Kidney (tissue), 14 donors: ENCODE data around the gene DLGAP1. TPM values are rescaled to one million over a fixed set of nuclear protein-coding genes. Genes with fewer than 3 reads are reported as not detected.

Experiments used
- DNase-seq, 5 donors: peaks; one replicate each; pipeline ENCODE4 v3.0.0-alpha.2; 2013 to 2020
- FAIRE-seq: peaks from 2 replicates; lab custom pipeline; 2012; peaks lifted over from hg19 to GRCh38; lab: Jason Lieb, UNC
- H3K27ac ChIP-seq, 2 donors: one replicate each; pipeline ENCODE4 v1.7.0; 2013; ENCODE audit warnings: low read depth in 2 of 2, low read length in 2 of 2, inconsistent platforms in 1 of 2
- H3K27me3 ChIP-seq: one replicate; pipeline ENCODE4 v1.7.1; 2013; ENCODE audit warnings: low read length, inconsistent platforms; ENCODE audit not compliant: control insufficient read depth, insufficient read depth
- H3K36me3 ChIP-seq, 3 donors: one replicate each; pipeline versions ENCODE4 v1.7.0 to v1.7.1; 2013; ENCODE audit warnings: low read length in 3 of 3, control low read depth in 1 of 3, inconsistent platforms in 1 of 3; ENCODE audit not compliant: insufficient read depth in 3 of 3, control insufficient read depth in 2 of 3
- H3K4me1 ChIP-seq, 3 donors: one replicate each; pipeline versions ENCODE4 v1.7.0 to v1.7.1; 2013; ENCODE audit warnings: low read length in 3 of 3, inconsistent platforms in 1 of 3, low read depth in 1 of 3; ENCODE audit not compliant: control insufficient read depth in 2 of 3, insufficient read depth in 2 of 3
- H3K4me3 ChIP-seq, 3 donors: one replicate each; pipeline versions ENCODE4 v1.7.0 to v1.8.1; 2013; ENCODE audit warnings: low read length in 3 of 3, control low read depth in 1 of 3, inconsistent platforms in 1 of 3
- H3K9ac ChIP-seq, 3 donors: one replicate each; pipeline versions ENCODE4 v1.7.0 to v1.7.1; 2013; ENCODE audit warnings: low read length in 3 of 3, control low read depth in 1 of 3, inconsistent platforms in 1 of 3
- H3K9me3 ChIP-seq, 3 donors: one replicate each; pipeline versions ENCODE4 v1.7.0 to v1.7.1; 2013; ENCODE audit warnings: low read length in 3 of 3, control low read depth in 1 of 3, inconsistent platforms in 1 of 3; ENCODE audit not compliant: control insufficient read depth in 2 of 3, insufficient read depth in 1 of 3
- intact Hi-C: fragments of 100-400 bp; cut with DNase I; formaldehyde crosslinking; loops from one replicate; pipeline ENCODE4 v1.11.1; 2022
- polyA plus RNA-seq: library from polyadenylated mRNA; stranded (reverse); fragments of 350-450 nt; fragmentation: Illumina TruSeq; extraction: RNeasy Lipid Tissue Mini Kit (QIAGEN cat#74804); gene quantifications from one replicate; pipeline ENCODE4 v1.2.3, GENCODE V29; 2014; ENCODE audit warnings: low read depth, low replicate concordance; ENCODE audit not compliant: insufficient read depth
- total RNA-seq: library from RNA; stranded (reverse); fragmentation: NEBNext Ultra II Directional; extraction: Animal tissue kit (Norgen Biotek cat#: 25700); gene quantifications from one replicate; pipeline ENCODE4 v1.2.1, GENCODE V29; 2021
- TF ChIP-seq, protein P1 (sequence below): IDR thresholded peaks from 3 replicates; pipeline ENCODE4 v1.5.1; 2012; ENCODE audit warnings: mild to moderate bottlenecking, moderate library complexity, borderline replicate concordance; ENCODE audit not compliant: insufficient read depth; ENCODE audit errors: extremely low read depth
- donor health status: control.
- donor health status: control.
- donor health status: control.
- donor health status: control.
- donor health status: control.
- donor health status: DM: yes; HTN: yes; CAD: no.
- donor health status: Normal renal cell carcinoma (clear cell type).

The DLGAP1 gene
- total and polyA plus RNA-seq, 2 donors from 2014 or later = 1.2 to 32.8 TPM

DNA sequence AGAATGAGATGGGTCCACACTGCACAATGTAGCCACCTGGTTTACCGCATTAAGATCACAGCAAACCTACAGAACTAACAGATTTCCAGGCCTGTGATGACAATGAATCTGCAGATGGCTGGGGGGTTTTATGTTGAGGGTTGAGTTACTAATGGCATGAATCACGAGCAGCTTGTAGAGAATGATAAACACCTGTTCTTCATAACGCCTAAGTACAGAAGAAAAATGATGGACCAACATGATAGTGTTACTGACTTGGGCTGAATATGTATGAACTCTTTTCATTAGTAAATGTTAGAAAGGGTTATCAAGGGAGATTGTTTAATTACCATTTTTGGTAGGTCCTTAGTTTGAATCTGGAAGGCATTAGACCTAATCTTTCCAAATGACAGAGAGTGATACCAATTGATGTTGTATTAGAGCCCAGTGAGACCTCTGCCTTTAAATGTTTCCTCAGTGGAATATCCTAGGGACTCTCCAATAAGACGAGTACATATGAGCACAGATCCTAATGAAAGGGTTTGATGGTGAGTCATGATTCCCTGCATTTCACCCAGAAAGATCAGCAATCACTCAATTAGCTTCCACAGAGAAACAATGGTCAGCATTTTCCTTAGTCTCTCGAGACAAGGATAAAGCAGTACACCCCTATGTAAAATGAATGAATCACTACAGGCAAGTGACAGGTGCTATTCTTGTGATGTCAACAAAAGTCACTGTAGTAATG, 243.8 kb downstream of the DLGAP1 start:
- no peaks in the 10 kb centered on the region for H3K4me1 ChIP-seq
- no peak for FAIRE-seq
- TF ChIP-seq, protein P1, sequence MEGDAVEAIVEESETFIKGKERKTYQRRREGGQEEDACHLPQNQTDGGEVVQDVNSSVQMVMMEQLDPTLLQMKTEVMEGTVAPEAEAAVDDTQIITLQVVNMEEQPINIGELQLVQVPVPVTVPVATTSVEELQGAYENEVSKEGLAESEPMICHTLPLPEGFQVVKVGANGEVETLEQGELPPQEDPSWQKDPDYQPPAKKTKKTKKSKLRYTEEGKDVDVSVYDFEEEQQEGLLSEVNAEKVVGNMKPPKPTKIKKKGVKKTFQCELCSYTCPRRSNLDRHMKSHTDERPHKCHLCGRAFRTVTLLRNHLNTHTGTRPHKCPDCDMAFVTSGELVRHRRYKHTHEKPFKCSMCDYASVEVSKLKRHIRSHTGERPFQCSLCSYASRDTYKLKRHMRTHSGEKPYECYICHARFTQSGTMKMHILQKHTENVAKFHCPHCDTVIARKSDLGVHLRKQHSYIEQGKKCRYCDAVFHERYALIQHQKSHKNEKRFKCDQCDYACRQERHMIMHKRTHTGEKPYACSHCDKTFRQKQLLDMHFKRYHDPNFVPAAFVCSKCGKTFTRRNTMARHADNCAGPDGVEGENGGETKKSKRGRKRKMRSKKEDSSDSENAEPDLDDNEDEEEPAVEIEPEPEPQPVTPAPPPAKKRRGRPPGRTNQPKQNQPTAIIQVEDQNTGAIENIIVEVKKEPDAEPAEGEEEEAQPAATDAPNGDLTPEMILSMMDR = no peak

DNA sequence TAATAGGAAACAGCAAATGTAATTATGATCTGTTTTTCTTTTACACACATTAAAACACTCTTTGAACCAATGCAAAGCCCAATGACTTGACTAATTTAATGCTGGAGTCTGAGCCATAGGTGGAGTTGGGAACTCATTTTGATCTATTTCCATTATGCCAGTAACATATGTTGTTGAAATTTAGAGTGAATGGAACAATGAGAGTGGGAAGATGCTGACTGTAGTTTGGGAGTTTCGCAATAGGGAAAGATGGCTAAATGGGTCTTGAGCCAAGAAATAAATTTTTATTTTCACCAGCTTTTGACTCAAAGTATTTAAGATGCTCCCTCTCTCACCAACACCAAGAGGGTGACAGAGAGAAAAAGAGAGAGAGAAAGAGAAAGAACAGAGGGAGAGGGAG, 246.7 kb downstream of the DLGAP1 start:
- DNase-seq (no peak), FAIRE-seq (no peak)
- Histone ChIP-seq H3K4me1 (no peaks in the 10 kb centered on the region), H3K4me3 (no peak overlapping the region), H3K9me3 (no peaks in the 10 kb centered on the region), H3K27me3 (no peaks in the 10 kb centered on the region), H3K36me3 (no peaks in the 10 kb centered on the region), H3K9ac (no peak overlapping the region), H3K27ac (no peak overlapping the region)
- intact Hi-C loops = no loop called here
- TF ChIP-seq, protein P1 = no peak

More for the DNA sequence above, 243.8 kb downstream of the DLGAP1 start:
- H3K27me3 ChIP-seq = no peaks in the 10 kb centered on the region
- H3K27ac ChIP-seq = no peak overlapping the region
- H3K4me3 ChIP-seq = no peak overlapping the region
- DNase-seq = no peak
- intact Hi-C loops = no loop called here
- no peaks in the 10 kb centered on the region for H3K9me3 ChIP-seq
- H3K9ac ChIP-seq = no peak overlapping the region
- no peaks in the 10 kb centered on the region for H3K36me3 ChIP-seq

DNA sequence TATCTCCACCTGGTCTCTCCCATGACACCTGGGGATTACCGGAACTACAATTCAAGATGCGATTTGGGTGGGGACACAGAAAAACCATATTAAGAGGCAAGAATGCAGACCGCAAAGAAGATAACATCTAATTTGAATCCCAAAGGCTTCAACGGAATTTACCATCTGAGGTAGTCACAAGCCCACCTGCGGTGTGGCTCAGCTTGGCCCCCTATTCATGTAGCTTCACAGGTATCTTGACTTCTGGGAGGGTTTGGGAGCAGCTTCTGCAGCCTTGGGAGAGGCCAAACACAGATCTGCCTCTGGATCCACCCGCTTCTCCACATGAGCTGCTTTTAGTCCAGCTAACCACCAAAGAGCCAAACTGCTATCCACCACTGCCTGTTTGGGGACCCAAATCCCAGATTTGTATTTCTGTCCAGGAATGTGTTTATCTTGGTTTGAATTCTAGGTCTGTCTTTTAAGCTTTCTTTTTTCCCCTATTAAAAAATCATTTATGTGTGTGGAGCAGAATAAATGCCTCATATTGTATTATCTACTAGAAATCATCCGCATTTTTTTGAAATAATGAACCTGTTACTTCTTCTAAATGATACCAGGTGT, 247.6 kb downstream of the DLGAP1 start:
- DNase-seq (no peak), FAIRE-seq (no peak)
- intact Hi-C loops = no loop called here
- Histone ChIP-seq H3K4me3 (no peak overlapping the region), H3K9me3 (no peaks in the 10 kb centered on the region), H3K9ac (no peak overlapping the region), H3K36me3 (no peaks in the 10 kb centered on the region), H3K4me1 (no peaks in the 10 kb centered on the region), H3K27me3 (no peaks in the 10 kb centered on the region), H3K27ac (no peak overlapping the region)
- TF ChIP-seq, protein P1 = no peak

DNA sequence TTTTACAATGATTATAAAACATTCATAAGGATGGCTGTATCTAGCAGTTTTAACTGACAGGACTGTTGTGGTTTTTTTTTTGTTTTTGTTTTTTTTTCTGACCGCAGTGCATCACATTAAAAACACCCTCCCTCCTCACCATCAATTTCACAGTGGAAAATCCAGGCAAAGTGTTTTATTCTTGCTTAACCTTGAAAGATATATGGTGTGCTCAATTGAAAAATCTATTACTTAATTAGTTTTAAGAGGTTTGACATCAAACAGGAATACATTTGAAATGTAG, 250.7 kb downstream of the DLGAP1 start:
- Histone ChIP-seq H3K9ac (no peak overlapping the region), H3K36me3 (no peaks in the 10 kb centered on the region), H3K27ac (no peak overlapping the region), H3K4me3 (no peak overlapping the region), H3K4me1 (no peaks in the 10 kb centered on the region), H3K27me3 (no peaks in the 10 kb centered on the region), H3K9me3 (no peaks in the 10 kb centered on the region)
- no peak for DNase-seq
- TF ChIP-seq, protein P1 = no peak
- no peak for FAIRE-seq
- intact Hi-C loops = no loop called here
